Mesenchymal stem cell (in vitro differentiated cells and primary cell): Measurements from ENCODE around the gene SLC25A17.
"Not testable (repeated sequence)": the region's sequence is repeated elsewhere in the genome, so short reads cannot be mapped to it uniquely, and the experiment has no call there.

ENCODE experiments used
- DNase-seq: peaks from one replicate; pipeline ENCODE4 v3.0.0-alpha.2; 2013
- H2AFZ ChIP-seq: one replicate; pipeline ENCODE4 v1.6.1; 2013; ENCODE audit warnings: low read depth, mild to moderate bottlenecking, control low read depth, inconsistent platforms, low read length, moderate library complexity
- H2AK5ac ChIP-seq: 2 replicates; pipeline ENCODE4 v1.6.1; 2013; ENCODE audit warnings: low read length, moderate library complexity, mild to moderate bottlenecking, inconsistent platforms; ENCODE audit not compliant: severe bottlenecking
- H2BK120ac ChIP-seq: one replicate; pipeline ENCODE4 v1.6.1; 2013; ENCODE audit warnings: low read depth, mild to moderate bottlenecking, inconsistent platforms, low read length, moderate library complexity
- H2BK12ac ChIP-seq, 2 experiments: one replicate each; pipeline ENCODE4 v1.6.1; 2013; ENCODE audit warnings: inconsistent platforms in 2 of 2, low read length in 2 of 2, mild to moderate bottlenecking in 2 of 2, moderate library complexity in 2 of 2, control low read depth in 1 of 2
- H2BK15ac ChIP-seq: one replicate; pipeline ENCODE4 v1.6.1; 2013; ENCODE audit warnings: mild to moderate bottlenecking, low read depth, inconsistent platforms; ENCODE audit not compliant: poor library complexity, severe bottlenecking
- H2BK5ac ChIP-seq: 2 replicates; pipeline ENCODE4 v1.6.1; 2013; ENCODE audit warnings: low read depth, mild to moderate bottlenecking, low read length, control low read depth, inconsistent platforms; ENCODE audit not compliant: poor library complexity, severe bottlenecking
- H3K14ac ChIP-seq, 2 experiments: one replicate each; pipeline ENCODE4 v1.6.1; 2013; ENCODE audit warnings: inconsistent platforms in 2 of 2, low read length in 2 of 2, control low read depth in 1 of 2, mild to moderate bottlenecking in 1 of 2, moderate library complexity in 1 of 2
- H3K18ac ChIP-seq, 2 experiments: one replicate each; pipeline ENCODE4 v1.6.1; 2013; ENCODE audit warnings: inconsistent platforms in 2 of 2, low read length in 2 of 2, control low read depth in 1 of 2, low read depth in 1 of 2, mild to moderate bottlenecking in 1 of 2
- H3K23ac ChIP-seq, 2 experiments: one replicate each; pipeline ENCODE4 v1.6.1; 2013; ENCODE audit warnings: inconsistent platforms in 2 of 2, low read length in 2 of 2, mild to moderate bottlenecking in 2 of 2, moderate library complexity in 2 of 2, control low read depth in 1 of 2
- H3K27ac ChIP-seq: 2 replicates; pipeline ENCODE4 v1.5.1; 2013; ENCODE audit warnings: mild to moderate bottlenecking, moderate library complexity, low read length, control low read depth, inconsistent platforms; ENCODE audit not compliant: poor library complexity, severe bottlenecking
- H3K27me3 ChIP-seq, 2 experiments: 2 replicates each; pipeline versions ENCODE4 v1.6.1 to v1.7.0; 2013; ENCODE audit warnings: low read length in 2 of 2, mild to moderate bottlenecking in 2 of 2, moderate library complexity in 2 of 2, control low read depth in 1 of 2, inconsistent platforms in 1 of 2; ENCODE audit not compliant: control insufficient read depth in 1 of 2, insufficient read depth in 1 of 2
- H3K36me3 ChIP-seq, 2 experiments: 2 replicates each; pipeline versions ENCODE4 v1.6.1 to v1.7.0; 2013; ENCODE audit warnings: low read length in 2 of 2, control low read depth in 1 of 2, inconsistent platforms in 1 of 2, low read depth in 1 of 2, mild to moderate bottlenecking in 1 of 2; ENCODE audit not compliant: insufficient read depth in 2 of 2, control insufficient read depth in 1 of 2
- H3K4ac ChIP-seq, 2 experiments: one replicate each; pipeline ENCODE4 v1.6.1; 2013; ENCODE audit warnings: inconsistent platforms in 2 of 2, low read length in 2 of 2, mild to moderate bottlenecking in 2 of 2, moderate library complexity in 2 of 2, control low read depth in 1 of 2, low read depth in 1 of 2
- H3K4me1 ChIP-seq: 2 replicates; pipeline ENCODE4 v1.6.1; 2013; ENCODE audit warnings: low read depth, low read length, control low read depth; ENCODE audit not compliant: control insufficient read depth, insufficient read depth
- H3K4me2 ChIP-seq: 2 replicates; pipeline ENCODE4 v1.6.1; 2013; ENCODE audit warnings: low read length, mild to moderate bottlenecking, inconsistent platforms; ENCODE audit not compliant: poor library complexity, severe bottlenecking
- H3K4me3 ChIP-seq, 2 experiments: 2 replicates each; pipeline versions ENCODE4 v1.5.1 to v1.7.0; 2013; ENCODE audit warnings: low read length in 2 of 2, mild to moderate bottlenecking in 2 of 2, control low read depth in 1 of 2, low read depth in 1 of 2; ENCODE audit not compliant: insufficient read depth in 1 of 2
- H3K79me1 ChIP-seq: replicated peaks from 2 replicates; pipeline ENCODE4 v1.6.1; 2013; ENCODE audit warnings: mild to moderate bottlenecking, control low read depth, low read length, inconsistent platforms; ENCODE audit not compliant: poor library complexity, severe bottlenecking
- H3K9ac ChIP-seq: 2 replicates; pipeline ENCODE4 v1.7.0; 2013; ENCODE audit warnings: mild to moderate bottlenecking, low read length, moderate library complexity
- H3K9me3 ChIP-seq: 2 replicates; pipeline ENCODE4 v1.7.0; 2013; ENCODE audit warnings: mild to moderate bottlenecking, low read length; ENCODE audit not compliant: control insufficient read depth
- H4K8ac ChIP-seq: one replicate; pipeline ENCODE4 v1.6.1; 2013; ENCODE audit warnings: inconsistent platforms, mild to moderate bottlenecking, low read length, moderate library complexity
- H4K91ac ChIP-seq: one replicate; pipeline ENCODE4 v1.6.1; 2013; ENCODE audit warnings: mild to moderate bottlenecking, low read length, inconsistent platforms
- WGBS: methylation state at CpG from one replicate; pipeline ENCODE4 v1.1.7; 2013; ENCODE audit warnings: mixed read lengths; 5-methylcytosine and 5-hydroxymethylcytosine counted together

SLC25A17 gene

DNA sequence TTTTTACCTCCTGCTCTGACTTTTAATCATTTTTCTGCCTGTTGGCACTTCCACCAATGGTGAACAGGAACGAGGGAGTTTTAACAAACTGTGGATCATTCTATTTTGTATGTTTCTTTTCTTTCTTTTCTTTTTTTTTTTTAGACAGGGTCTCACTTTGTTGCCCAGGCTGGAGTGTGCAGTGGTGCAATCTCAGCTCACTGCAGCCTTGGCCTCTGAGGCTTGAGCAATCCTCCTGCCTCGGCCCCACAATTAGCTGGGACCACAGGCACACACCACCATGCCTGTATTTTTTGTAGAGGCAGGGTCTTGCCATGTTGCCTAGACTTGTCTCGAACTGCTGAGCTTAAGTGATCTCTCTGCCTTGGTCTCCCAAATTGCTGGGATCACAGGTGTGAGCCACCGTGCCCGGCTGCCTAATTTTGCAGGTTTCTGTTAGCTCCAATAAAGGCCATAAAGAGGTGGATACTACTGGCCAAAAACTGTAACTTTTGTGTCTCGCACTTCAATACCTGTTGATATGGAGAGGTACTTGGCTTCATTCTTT, 59.8 kb downstream of the SLC25A17 start:
- H3K23ac ChIP-seq: no peak overlapping the region
- no peak overlapping the region for H2BK15ac ChIP-seq
- no peaks in the 10 kb centered on the region for H3K27me3 ChIP-seq
- DNase-seq: no peak
- H4K8ac ChIP-seq: no peak overlapping the region
- no peak overlapping the region for H3K27ac ChIP-seq
- H3K14ac ChIP-seq: no peak overlapping the region
- no peaks in the 10 kb centered on the region for H3K36me3 ChIP-seq
- no peak overlapping the region for H2AFZ ChIP-seq
- H3K9me3 ChIP-seq: no peaks in the 10 kb centered on the region
- no peak overlapping the region for H3K4me2 ChIP-seq
- 90% methylated on average over 5 of the region's 6 CpGs for WGBS
- no peaks in the 10 kb centered on the region for H3K4me1 ChIP-seq
- no peak overlapping the region for H2AK5ac ChIP-seq
- H3K4me3 ChIP-seq: no peak overlapping the region
- H3K79me1 ChIP-seq: no peaks in the 10 kb centered on the region
- no peak overlapping the region for H3K18ac ChIP-seq
- no peak overlapping the region for H4K91ac ChIP-seq
- no peak overlapping the region for H3K9ac ChIP-seq
- H2BK120ac ChIP-seq: no peak overlapping the region
- H2BK5ac ChIP-seq: no peak overlapping the region
- H3K4ac ChIP-seq: no peak overlapping the region
- H2BK12ac ChIP-seq: no peak overlapping the region

DNA sequence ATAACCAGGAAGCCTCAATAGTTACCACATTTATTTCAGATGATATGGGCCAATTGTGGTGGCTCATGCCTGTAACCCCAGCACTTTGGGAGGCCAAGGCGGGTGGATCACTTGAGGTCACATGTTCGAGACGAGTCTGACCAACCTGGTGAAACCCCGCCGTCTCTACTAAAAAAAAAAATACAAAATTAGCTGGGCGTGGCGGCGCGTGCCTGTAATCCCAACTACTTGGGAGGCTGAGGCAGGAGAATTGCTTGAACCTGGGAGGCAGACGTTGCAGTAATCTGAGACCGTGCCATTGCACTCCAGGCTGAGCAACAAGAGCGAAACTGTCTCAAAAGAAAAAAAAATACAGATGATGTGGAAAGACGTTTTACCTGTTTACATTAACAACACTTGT, 60.3 kb downstream of the SLC25A17 start:
- not testable (repeated sequence) for H2AFZ ChIP-seq, H3K79me1 ChIP-seq, H2BK12ac ChIP-seq, H4K8ac ChIP-seq, H3K14ac ChIP-seq, H2AK5ac ChIP-seq, DNase-seq, H4K91ac ChIP-seq, H3K4ac ChIP-seq, H2BK15ac ChIP-seq, H3K27me3 ChIP-seq, H3K27ac ChIP-seq, H3K9me3 ChIP-seq, H3K4me1 ChIP-seq, H3K4me3 ChIP-seq, H3K9ac ChIP-seq, H3K18ac ChIP-seq, H2BK120ac ChIP-seq, H2BK5ac ChIP-seq, H3K36me3 ChIP-seq, H3K4me2 ChIP-seq, H3K23ac ChIP-seq
- WGBS: 94% methylated on average over 13 of the region's 13 CpGs

DNA sequence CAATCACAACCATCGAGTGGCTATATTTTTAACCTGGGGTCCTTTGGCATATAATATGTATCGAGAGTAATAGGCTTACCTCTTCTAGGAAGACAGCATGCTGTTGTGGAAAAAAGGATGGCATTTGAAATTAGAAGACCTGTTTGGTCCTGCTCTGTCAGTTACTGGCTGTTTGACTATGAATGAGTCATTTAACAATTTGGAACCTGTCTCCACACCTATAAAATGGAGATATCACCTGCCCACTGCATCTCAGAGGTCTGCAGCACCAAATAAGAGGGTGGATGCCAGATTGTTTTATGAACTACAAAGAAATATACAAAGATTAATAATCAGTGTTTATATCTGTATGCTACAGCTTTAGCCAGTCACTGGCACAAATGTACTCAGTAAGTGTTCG, 60.8 kb downstream of the SLC25A17 start:
- WGBS: 100% methylated on average over 2 of the region's 3 CpGs
- Histone ChIP-seq H2BK15ac (no peak overlapping the region), H2AFZ (no peak overlapping the region), H3K36me3 (no peaks in the 10 kb centered on the region), H4K91ac (no peak overlapping the region), H2BK120ac (no peak overlapping the region), H3K27ac (no peak overlapping the region), H3K9ac (no peak overlapping the region), H3K4me2 (no peak overlapping the region), H4K8ac (no peak overlapping the region), H3K18ac (no peak overlapping the region), H3K4me1 (no peaks in the 10 kb centered on the region), H3K14ac (no peak overlapping the region), H3K79me1 (no peaks in the 10 kb centered on the region), H3K4ac (no peak overlapping the region), H2BK5ac (no peak overlapping the region), H3K9me3 (no peaks in the 10 kb centered on the region), H3K4me3 (no peak overlapping the region), H3K23ac (no peak overlapping the region), H2AK5ac (no peak overlapping the region), H3K27me3 (peaks cover 0 to 5% of the 10 kb centered on the region in 2 experiments), H2BK12ac (no peak overlapping the region)
- no peak for DNase-seq

DNA sequence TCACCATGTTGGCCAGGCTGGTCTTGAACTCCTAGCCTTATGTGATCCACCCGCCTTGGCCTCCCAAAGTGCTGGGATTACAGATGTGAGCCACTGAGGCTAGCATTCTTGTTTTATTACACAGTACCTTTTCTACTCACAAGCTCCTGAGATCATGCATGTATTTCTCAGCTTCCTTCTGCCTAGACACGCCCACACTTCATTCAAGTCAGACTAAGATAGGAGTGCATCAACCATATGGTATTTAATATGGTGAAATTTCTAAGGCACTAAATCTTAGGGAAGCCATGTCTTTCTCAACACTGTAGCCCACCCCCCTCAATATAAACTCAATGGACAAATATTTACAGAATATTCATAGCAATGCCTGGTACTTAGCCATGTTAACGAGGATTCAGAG, 62.1 kb downstream of the SLC25A17 start:
- Histone ChIP-seq H2BK12ac (no peak overlapping the region), H3K9me3 (no peaks in the 10 kb centered on the region), H3K9ac (no peak overlapping the region), H3K27me3 (peaks cover 0 to 9% of the 10 kb centered on the region in 2 experiments), H2BK5ac (no peak overlapping the region), H3K18ac (no peak overlapping the region), H3K14ac (no peak overlapping the region), H3K79me1 (no peaks in the 10 kb centered on the region), H3K4me2 (no peak overlapping the region), H2AFZ (no peak overlapping the region), H3K27ac (no peak overlapping the region), H4K91ac (no peak overlapping the region), H3K36me3 (no peaks in the 10 kb centered on the region), H2BK120ac (no peak overlapping the region), H3K23ac (no peak overlapping the region), H3K4me1 (no peaks in the 10 kb centered on the region), H3K4me3 (no peak overlapping the region), H2BK15ac (no peak overlapping the region), H2AK5ac (no peak overlapping the region), H3K4ac (no peak overlapping the region), H4K8ac (no peak overlapping the region)
- 88% methylated on average over 1 of the region's 3 CpGs for WGBS
- DNase-seq: no peak
